Stimulated activated CD8-positive, alpha-beta memory T cell treated with anti-CD3 and anti-CD28 coated beads, Interleukin-15, amount 100 ng/mL, for 24 hours (primary cell): ENCODE data around the gene SPACA1.

Experiments
- DNase-seq: peaks from one replicate; pipeline ENCODE4 v3.0.0-alpha.2; 2020; ENCODE audit warnings: low read depth

SPACA1 gene

GRCh38 chr6:88105741-88106340 lies 58.2 kb downstream of the SPACA1 start:
- DNase-seq, result no peak

- no peak for DNase-seq
Observed at GRCh38 chr6:88107241-88107640, 59.6 kb downstream of the SPACA1 start.

GRCh38 chr6:88111991-88112390 lies 64.3 kb downstream of the SPACA1 start:
- no peak for DNase-seq

- DNase-seq, result no peak
Observed at GRCh38 chr6:88114838-88115237, 67.2 kb downstream of the SPACA1 start.

GRCh38 chr6:88115307-88115706 lies 67.7 kb downstream of the SPACA1 start:
- DNase-seq, result no peak

- no peak for DNase-seq
Observed at GRCh38 chr6:88116276-88116675, 68.6 kb downstream of the SPACA1 start.
